PC-3 (cell line): ENCODE measurements around the gene RGS14. TPM values are rescaled to one million over a fixed set of nuclear protein-coding genes. Genes with fewer than 3 reads are reported as not detected.

Experiments
- ATAC-seq: fragments of 200-7000 bp; cut with Tn5 transposase; 2 replicates; pipeline ENCODE4 v1.9.1; 2020; ENCODE audit warnings: mild to moderate bottlenecking, moderate library complexity
- BruUV-seq: library from RNA; stranded (reverse); fragments of 400-500 nt; replicated peaks from 2 replicates; lab custom pipeline; 2021; lab: Mats Ljungman, UMichigan
- CTCF ChIA-PET: fragments of 300-600 bp; sonication (Branson Sonifier 250); formaldehyde crosslinking; loops from one replicate; lab custom pipeline; 2022; ENCODE audit warnings: antibody characterized with exemption; lab: Charles Lee
- POLR2A ChIA-PET: fragments of 300-600 bp; sonication (Branson Sonifier 250); formaldehyde crosslinking; loops from one replicate; lab custom pipeline; 2022; ENCODE audit warnings: antibody characterized with exemption; ENCODE audit not compliant: unreplicated experiment; lab: Charles Lee
- DNase-seq: peaks from one replicate; pipeline ENCODE4 v3.0.0-alpha.2; 2015
- H2AFZ ChIP-seq: fragments of 300-600 bp; sonication (generic); 2 replicates; pipeline ENCODE4 v1.6.0; 2016; ENCODE audit warnings: antibody characterized with exemption, low read length
- H3F3A ChIP-seq: fragments of 300-600 bp; sonication (generic); one replicate; pipeline ENCODE4 v1.6.0; 2017; ENCODE audit warnings: antibody characterized with exemption, low read length, control low read depth, mild to moderate bottlenecking; ENCODE audit not compliant: unreplicated experiment
- H3K27ac ChIP-seq: fragments of 300-600 bp; sonication (generic); 2 replicates; pipeline ENCODE4 v1.5.1; 2016; ENCODE audit warnings: mild to moderate bottlenecking, low read length
- H3K27me3 ChIP-seq: fragments of 300-600 bp; sonication (generic); 2 replicates; pipeline ENCODE4 v1.6.1; 2016; ENCODE audit warnings: low read length, mixed read lengths
- H3K36me3 ChIP-seq: fragments of 300-600 bp; sonication (generic); 2 replicates; pipeline ENCODE4 v1.6.1; 2016; ENCODE audit warnings: low read depth, mixed run types, low read length, mixed read lengths
- H3K4me1 ChIP-seq: fragments of 300-600 bp; sonication (generic); 2 replicates; pipeline ENCODE4 v1.5.1; 2016; ENCODE audit warnings: low read length; ENCODE audit not compliant: insufficient read depth
- H3K4me2 ChIP-seq: fragments of 300-600 bp; sonication (generic); 2 replicates; pipeline ENCODE4 v1.6.0; 2016; ENCODE audit warnings: low read length
- H3K4me3 ChIP-seq: fragments of 300-600 bp; sonication (generic); 2 replicates; pipeline ENCODE4 v1.5.1; 2016; ENCODE audit warnings: mild to moderate bottlenecking, low read length, mixed read lengths
- H3K79me2 ChIP-seq: fragments of 300-600 bp; sonication (generic); 2 replicates; pipeline ENCODE4 v1.6.1; 2017; ENCODE audit warnings: low read length, mixed read lengths
- H3K9ac ChIP-seq: fragments of 300-600 bp; sonication (generic); 2 replicates; pipeline ENCODE4 v1.6.0; 2016; ENCODE audit warnings: mild to moderate bottlenecking, low read length
- H3K9me2 ChIP-seq: fragments of 300-600 bp; sonication (generic); replicated peaks from 2 replicates; pipeline ENCODE4 v1.6.1; 2016; ENCODE audit warnings: mixed run types, low read length, mixed read lengths
- H3K9me3 ChIP-seq: fragments of 300-600 bp; sonication (generic); 2 replicates; pipeline ENCODE4 v1.6.1; 2016; ENCODE audit warnings: low read length, mixed read lengths
- H4K20me1 ChIP-seq: fragments of 300-600 bp; sonication (generic); 2 replicates; pipeline ENCODE4 v1.6.1; 2016; ENCODE audit warnings: low read length, mixed read lengths
- CTCF ChIP-seq: fragments of 300-600 bp; sonication (generic); conservative IDR thresholded peaks from 2 replicates; pipeline ENCODE4 v1.5.1; 2017; ENCODE audit warnings: antibody characterized with exemption, low read depth, mild to moderate bottlenecking, low read length
- EZH2 ChIP-seq: fragments of 300-600 bp; sonication (generic); IDR thresholded peaks from one replicate; pipeline ENCODE4 v1.6.1; 2017; ENCODE audit warnings: antibody characterized with exemption, mild to moderate bottlenecking, low read length; ENCODE audit not compliant: unreplicated experiment
- EZH2phosphoT487 ChIP-seq: fragments of 300-600 bp; sonication (generic); IDR thresholded peaks from 2 replicates; pipeline ENCODE4 v1.6.1; 2018; ENCODE audit warnings: mild to moderate bottlenecking, antibody characterized with exemption, low read length, borderline replicate concordance
- intact Hi-C: fragments of 100-400 bp; cut with micrococcal nuclease; formaldehyde crosslinking; loops from 2 replicates; pipeline ENCODE4 v1.9.0; 2023
- total RNA-seq: library from RNA; depleted of rRNA; stranded (reverse); fragments of >200 nt; gene quantifications from 2 replicates; pipeline ENCODE4 v1.2.3, GENCODE V29; 2014

The RGS14 gene
- total RNA-seq, 1 experiment from 2014 or later: 32.3 TPM

- intact Hi-C loops: no loop called here
- BruUV-seq: no TSS peak
- H3K27me3 ChIP-seq: no peaks in the 10 kb centered on the region
Measured at GRCh38 chr5:177382423-177383029, 24.8 kb downstream of the RGS14 start.

GRCh38 chr5:177383181-177383580, 25.5 kb downstream of the RGS14 start:
- Histone ChIP-seq H3K4me3 (no peak overlapping the region), H3K9ac (no peak overlapping the region), H3K27me3 (no peaks in the 10 kb centered on the region), H3K79me2 (no peaks in the 10 kb centered on the region), H3F3A (no peaks in the 10 kb centered on the region), H3K27ac (no peak overlapping the region), H3K4me1 (peaks cover 9% of the 10 kb centered on the region), H3K4me2 (no peak overlapping the region), H3K36me3 (no peaks in the 10 kb centered on the region), H2AFZ (no peak overlapping the region), H3K9me2 (no peaks in the 10 kb centered on the region), H3K9me3 (no peaks in the 10 kb centered on the region), H4K20me1 (no peaks in the 10 kb centered on the region)
- no peak for TF ChIP-seq EZH2
- TF ChIP-seq EZH2phosphoT487: no peak
- TF ChIP-seq CTCF: no peak
- CTCF ChIA-PET: interaction anchor here (0.6 to 1.2 kb wide), 3 partner anchors 12 to 55 kb away, joined by 3 to 4 read pairs (median 3); no protein-coding TSS in a partner anchor
- BruUV-seq: no TSS peak
- DNase-seq (no peak), ATAC-seq (no peak)
- intact Hi-C loops: no loop called here
- POLR2A ChIA-PET: no interaction called here

More at GRCh38 chr5:177382423-177383029, 24.8 kb downstream of the RGS14 start:
- POLR2A ChIA-PET: no interaction called here
- Histone ChIP-seq H3F3A (no peaks in the 10 kb centered on the region), H3K4me3 (no peak overlapping the region), H3K79me2 (no peaks in the 10 kb centered on the region), H3K27ac (no peak overlapping the region), H3K36me3 (no peaks in the 10 kb centered on the region), H2AFZ (no peak overlapping the region), H3K4me2 (no peak overlapping the region), H4K20me1 (no peaks in the 10 kb centered on the region), H3K4me1 (peaks cover 8% of the 10 kb centered on the region), H3K9me3 (no peaks in the 10 kb centered on the region), H3K9me2 (no peaks in the 10 kb centered on the region), H3K9ac (no peak overlapping the region)
- TF ChIP-seq EZH2 (no peak), EZH2phosphoT487 (no peak), CTCF (peak; percentile 43)
- DNase-seq (peak; percentile 33), ATAC-seq (peak; percentile 35; the same call in 1 of the 2 replicates)
- CTCF ChIA-PET: interaction anchor here (0.6 to 1.2 kb wide), 3 partner anchors 12 to 55 kb away, joined by 3 to 4 read pairs (median 3); no protein-coding TSS in a partner anchor

- no peak within 1 kb of the TSS for H3K4me2 ChIP-seq
- no peak within 1 kb of the TSS for H3K9ac ChIP-seq
- no peak for DNase-seq
- H3K4me3 ChIP-seq: no peak within 1 kb of the TSS
- no peak within 1 kb of the TSS for H3K27ac ChIP-seq
- peaks cover 16% of the 10 kb centered on the region for H3K4me1 ChIP-seq
- no peaks in the 10 kb centered on the region for H3K9me3 ChIP-seq
- H3K9me2 ChIP-seq: no peaks in the 10 kb centered on the region
- no TSS peak for BruUV-seq
- H3K27me3 ChIP-seq: no peaks in the 10 kb centered on the region
- H3K79me2 ChIP-seq: no peaks in the 10 kb centered on the region
- POLR2A ChIA-PET: no interaction called here
- ATAC-seq: no peak
- H2AFZ ChIP-seq: no peak within 1 kb of the TSS
- no peaks in the 10 kb centered on the region for H3F3A ChIP-seq
- CTCF ChIA-PET: interaction anchor here (0.5 kb wide), 1 partner anchor 64 kb away, joined by 3 read pairs; no protein-coding TSS in a partner anchor
- no peaks in the 10 kb centered on the region for H3K36me3 ChIP-seq
- H4K20me1 ChIP-seq: no peaks in the 10 kb centered on the region
- TF ChIP-seq EZH2 (no peak), CTCF (no peak), EZH2phosphoT487 (no peak)
- intact Hi-C loops: no loop called here
Measured at GRCh38 chr5:177384134-177384533, 26.4 kb downstream of the RGS14 start, which contains the start of gene SLC34A1. Gene SLC34A1, plus strand, starts transcription at chr5:177384434. Its CDS starts 1,308 bp downstream, at chr5:177385742.
